Lower leg skin (tissue), 3 donors: ENCODE data around the gene DFFB.

Experiments
- POLR2A ChIP-seq, 2 donors: fragments of 450-650 bp; IDR thresholded peaks; one replicate each; pipeline ENCODE4 v1.6.1; 2016 to 2017; ENCODE audit warnings: antibody characterized with exemption in 2 of 2, mild to moderate bottlenecking in 1 of 2, moderate library complexity in 1 of 2
- TF ChIP-seq, protein P1 (sequence below), 3 donors: fragments of 450-650 bp; IDR thresholded peaks; one replicate each; pipeline ENCODE4 v1.5.1; 2016; ENCODE audit warnings: antibody characterized with exemption in 3 of 3, mild to moderate bottlenecking in 3 of 3, moderate library complexity in 2 of 3

DNA sequence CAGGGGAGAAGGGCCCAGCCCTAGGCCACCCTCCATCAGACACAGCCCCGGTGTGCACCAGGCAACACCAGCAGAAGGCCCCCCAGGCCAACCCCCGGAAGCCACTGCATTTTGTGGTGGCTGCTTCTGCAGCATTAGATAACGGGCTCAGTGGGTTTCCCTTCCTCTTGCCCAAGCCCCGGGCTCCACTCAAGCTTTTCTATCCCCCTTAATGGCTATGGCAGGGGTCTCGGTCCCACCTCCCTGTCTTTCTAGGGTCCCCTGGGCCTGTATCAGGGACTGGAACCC, 23.9 kb downstream of the DFFB start:
- TF ChIP-seq, protein P1, sequence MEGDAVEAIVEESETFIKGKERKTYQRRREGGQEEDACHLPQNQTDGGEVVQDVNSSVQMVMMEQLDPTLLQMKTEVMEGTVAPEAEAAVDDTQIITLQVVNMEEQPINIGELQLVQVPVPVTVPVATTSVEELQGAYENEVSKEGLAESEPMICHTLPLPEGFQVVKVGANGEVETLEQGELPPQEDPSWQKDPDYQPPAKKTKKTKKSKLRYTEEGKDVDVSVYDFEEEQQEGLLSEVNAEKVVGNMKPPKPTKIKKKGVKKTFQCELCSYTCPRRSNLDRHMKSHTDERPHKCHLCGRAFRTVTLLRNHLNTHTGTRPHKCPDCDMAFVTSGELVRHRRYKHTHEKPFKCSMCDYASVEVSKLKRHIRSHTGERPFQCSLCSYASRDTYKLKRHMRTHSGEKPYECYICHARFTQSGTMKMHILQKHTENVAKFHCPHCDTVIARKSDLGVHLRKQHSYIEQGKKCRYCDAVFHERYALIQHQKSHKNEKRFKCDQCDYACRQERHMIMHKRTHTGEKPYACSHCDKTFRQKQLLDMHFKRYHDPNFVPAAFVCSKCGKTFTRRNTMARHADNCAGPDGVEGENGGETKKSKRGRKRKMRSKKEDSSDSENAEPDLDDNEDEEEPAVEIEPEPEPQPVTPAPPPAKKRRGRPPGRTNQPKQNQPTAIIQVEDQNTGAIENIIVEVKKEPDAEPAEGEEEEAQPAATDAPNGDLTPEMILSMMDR (IDR thresholded peaks at IDR 0.05), result no peak
- TF ChIP-seq POLR2A (IDR thresholded peaks at IDR 0.05), result no peak
